Immature natural killer cell (primary cell): ENCODE results near the gene NSD1. TPM values are rescaled to one million over a fixed set of nuclear protein-coding genes. Genes with fewer than 3 reads are reported as not detected.

Experiments
- DNase-seq, 3 donors: peaks; one replicate each; pipeline ENCODE4 v3.0.0; 2022; ENCODE audit warnings: mixed read lengths in 1 of 3
- H3K27ac Mint-ChIP-seq, 6 donors: one replicate each; pipeline ENCODE4 v1.8.0; 2020; ENCODE audit warnings: mixed read lengths in 6 of 6, mild to moderate bottlenecking in 5 of 6, inconsistent platforms in 4 of 6, moderate library complexity in 3 of 6
- H3K27me3 Mint-ChIP-seq, 3 donors: one replicate each; pipeline ENCODE4 v1.8.0; 2020 to 2021; ENCODE audit warnings: low read depth in 3 of 3, mild to moderate bottlenecking in 3 of 3, mixed read lengths in 3 of 3, moderate library complexity in 3 of 3, inconsistent platforms in 1 of 3
- H3K36me3 Mint-ChIP-seq, 3 donors: one replicate each; pipeline ENCODE4 v1.8.0; 2020; ENCODE audit warnings: mixed read lengths in 3 of 3, inconsistent platforms in 2 of 3, mild to moderate bottlenecking in 2 of 3
- H3K4me1 Mint-ChIP-seq, 2 donors: one replicate each; pipeline ENCODE4 v1.8.0; 2020; ENCODE audit warnings: inconsistent platforms in 2 of 2, mild to moderate bottlenecking in 2 of 2, mixed read lengths in 2 of 2, moderate library complexity in 1 of 2
- H3K4me3 Mint-ChIP-seq, 5 donors: one replicate each; pipeline ENCODE4 v1.8.0; 2020; ENCODE audit warnings: mild to moderate bottlenecking in 5 of 5, mixed read lengths in 5 of 5, inconsistent platforms in 3 of 5, moderate library complexity in 3 of 5
- H3K9me3 Mint-ChIP-seq, 6 donors: one replicate each; pipeline ENCODE4 v1.8.0; 2020; ENCODE audit warnings: mild to moderate bottlenecking in 6 of 6, mixed read lengths in 6 of 6, inconsistent platforms in 4 of 6, moderate library complexity in 3 of 6
- polyA plus RNA-seq, 3 donors: library from polyadenylated mRNA; unstranded; fragments of 300-500 nt; fragmentation: Illumina TruSeq; gene quantifications; one replicate each; pipeline ENCODE4 v1.2.3, GENCODE V29; 2021

NSD1 gene
- polyA plus RNA-seq, 3 donors from 2014 or later, result 17.3 to 92.9 (median 19.7) TPM

DNA sequence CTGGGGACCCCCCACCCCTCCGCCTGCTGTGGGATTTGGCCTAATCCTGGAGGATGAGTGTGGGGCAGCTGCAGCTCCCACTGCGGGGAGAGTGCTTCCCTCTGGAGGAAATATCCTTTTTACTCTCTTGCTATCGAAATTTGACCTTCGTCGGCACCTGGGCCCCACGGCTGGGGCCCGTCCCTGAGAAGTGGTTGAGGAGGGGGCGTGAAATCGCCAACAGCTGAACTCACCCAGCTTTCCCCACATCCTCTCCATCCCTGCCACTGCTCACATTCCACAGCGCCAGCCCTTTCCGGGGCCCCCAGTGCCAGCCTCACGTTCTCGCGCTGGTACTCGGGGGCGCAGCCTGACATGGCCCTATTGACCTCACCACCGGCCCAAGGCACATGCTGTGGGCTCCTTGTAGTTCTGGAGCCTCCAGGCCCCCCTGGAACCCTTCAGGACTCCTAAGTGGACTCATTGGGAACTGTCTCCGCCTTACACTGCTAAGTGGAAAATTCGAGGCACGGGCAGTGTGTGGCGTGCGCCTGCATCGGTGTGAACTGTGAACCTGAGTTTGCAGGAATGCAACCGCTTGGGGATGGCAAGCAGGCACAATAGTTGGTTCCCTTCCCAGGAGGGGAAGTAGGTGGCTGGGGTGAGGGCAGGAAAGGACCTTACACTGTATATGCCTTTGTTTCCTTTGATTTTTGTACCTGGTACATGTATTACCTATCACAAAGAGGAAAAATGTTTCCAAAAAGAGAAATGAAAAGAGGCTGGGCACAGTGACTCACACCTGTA lies 27.7 kb upstream of the NSD1 start:
- Mint-ChIP-seq H3K27me3 (peaks cover 3 to 4% (median 3%) of the 10 kb centered on the region in 3 donors), H3K9me3 (no peaks in the 10 kb centered on the region), H3K4me1 (no peaks in the 10 kb centered on the region), H3K4me3 (no peak overlapping the region), H3K27ac (no peak overlapping the region), H3K36me3 (no peaks in the 10 kb centered on the region)
- no peak for DNase-seq

DNA sequence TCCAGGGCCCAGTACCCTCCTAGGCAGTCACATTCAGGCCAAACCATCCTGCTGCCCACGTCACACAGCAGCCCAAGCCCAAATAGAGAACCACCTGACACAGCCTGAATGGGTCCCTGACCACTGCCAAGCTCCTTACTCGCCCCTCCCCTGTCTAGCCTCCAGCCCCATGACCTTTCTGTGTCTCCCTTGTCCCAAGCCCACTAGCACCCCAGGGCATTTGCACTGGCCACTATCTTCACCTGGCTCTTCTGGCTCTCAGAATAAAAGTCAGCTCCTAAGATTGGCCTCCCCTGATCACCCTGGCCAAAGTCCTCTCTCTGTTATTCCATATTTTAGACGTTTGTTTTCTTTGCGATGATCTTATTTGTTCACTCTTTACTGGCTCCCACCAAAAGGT lies 26.4 kb upstream of the NSD1 start:
- no peak overlapping the region for H3K27ac Mint-ChIP-seq
- no peak for DNase-seq
- no peak overlapping the region for H3K4me3 Mint-ChIP-seq
- no peaks in the 10 kb centered on the region for H3K9me3 Mint-ChIP-seq
- no peaks in the 10 kb centered on the region for H3K4me1 Mint-ChIP-seq
- H3K27me3 Mint-ChIP-seq, result peaks cover 2 to 4% (median 3%) of the 10 kb centered on the region in 3 donors
- H3K36me3 Mint-ChIP-seq, result no peaks in the 10 kb centered on the region

DNA sequence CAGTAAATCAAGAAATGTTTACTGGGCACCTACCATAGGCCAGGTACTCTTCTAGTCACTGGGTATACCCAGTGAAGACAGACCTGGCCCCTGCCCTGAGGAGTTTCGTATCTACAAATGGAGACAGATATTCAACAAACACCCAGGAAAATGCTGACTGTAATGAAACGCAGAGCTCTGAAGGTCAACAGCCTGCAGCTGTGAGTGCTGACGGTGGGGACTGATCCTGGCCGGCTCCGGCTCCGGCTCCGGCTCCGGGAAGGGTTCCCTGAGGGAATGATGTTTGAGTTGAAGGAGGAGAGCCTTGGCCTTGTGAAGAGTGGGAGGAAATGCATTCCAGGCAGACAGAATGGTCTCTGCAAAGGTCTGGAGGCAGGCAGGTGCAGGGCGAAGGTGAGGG lies 23.8 kb upstream of the NSD1 start:
- H3K4me1 Mint-ChIP-seq, result peaks cover 4 to 6% of the 10 kb centered on the region in 2 donors
- peaks cover 0 to 3% (median 2%) of the 10 kb centered on the region in 3 donors for H3K27me3 Mint-ChIP-seq
- no peak overlapping the region for H3K4me3 Mint-ChIP-seq
- DNase-seq, result no peak
- no peaks in the 10 kb centered on the region for H3K9me3 Mint-ChIP-seq
- no peaks in the 10 kb centered on the region for H3K36me3 Mint-ChIP-seq
- H3K27ac Mint-ChIP-seq, result peak overlapping the region in 1 of 6 donors; percentile 33

GRCh38 chr5:177111720-177112394 lies 21.7 kb upstream of the NSD1 start:
- Mint-ChIP-seq H3K36me3 (no peaks in the 10 kb centered on the region), H3K4me3 (no peak overlapping the region), H3K27me3 (peaks cover 2 to 7% (median 3%) of the 10 kb centered on the region in 3 donors), H3K9me3 (no peaks in the 10 kb centered on the region), H3K27ac (no peak overlapping the region), H3K4me1 (peaks cover 13 to 16% of the 10 kb centered on the region in 2 donors)
- DNase-seq, result peak; percentile 44 to 50 (median 49)

GRCh38 chr5:177112589-177113220 lies 20.9 kb upstream of the NSD1 start:
- Mint-ChIP-seq H3K4me3 (no peak overlapping the region), H3K9me3 (no peaks in the 10 kb centered on the region), H3K36me3 (no peaks in the 10 kb centered on the region), H3K27ac (peak overlapping the region in 1 of 6 donors; percentile 49), H3K4me1 (peaks cover 18 to 20% of the 10 kb centered on the region in 2 donors), H3K27me3 (peaks cover 3 to 6% (median 5%) of the 10 kb centered on the region in 3 donors)
- no peak for DNase-seq

DNA sequence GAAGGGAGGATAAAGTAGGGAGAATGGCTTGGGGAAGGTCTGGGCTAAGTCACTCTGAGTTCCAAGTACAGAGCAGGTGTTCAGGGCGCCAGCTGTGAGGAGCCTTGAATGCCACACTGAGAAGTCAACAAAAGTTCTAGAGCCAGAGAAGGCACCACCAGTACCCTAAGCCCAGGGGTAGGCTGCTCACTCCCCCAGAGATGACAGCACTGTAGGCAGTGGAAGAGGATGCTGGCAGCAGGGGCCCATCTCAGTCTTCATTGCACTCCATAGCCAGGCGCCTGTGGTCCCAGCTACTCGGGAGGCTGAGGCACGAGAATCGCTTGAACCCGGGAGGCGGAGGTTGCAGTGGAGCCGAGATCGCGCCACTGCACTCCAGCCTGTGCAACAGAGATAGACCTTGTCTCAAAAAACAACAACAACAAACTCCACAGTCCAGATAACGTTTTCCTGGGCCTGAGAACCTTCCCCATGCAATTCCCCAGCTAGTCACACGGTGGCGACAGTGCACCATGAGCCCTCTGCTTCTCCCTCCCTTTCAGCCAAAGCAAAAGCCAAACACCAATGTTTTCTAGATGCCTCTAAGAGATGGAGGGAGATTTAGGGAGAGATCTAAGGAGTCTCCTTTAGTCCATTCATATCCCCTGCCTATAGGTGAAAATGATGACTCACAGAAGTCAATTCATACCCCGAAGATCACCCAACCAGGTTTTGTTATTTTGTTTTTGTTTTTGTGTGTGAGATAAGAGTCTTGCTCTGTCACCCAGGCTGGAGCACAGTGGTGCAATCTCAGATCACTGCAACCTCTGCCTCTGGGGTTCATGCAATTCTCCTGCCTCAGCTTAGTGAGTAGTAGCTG lies 19.8 kb upstream of the NSD1 start:
- Mint-ChIP-seq H3K4me3 (peak overlapping the region in 3 of 5 donors; percentile 10 to 64 (median 29)), H3K27ac (peak overlapping the region in 1 of 6 donors; percentile 20), H3K27me3 (peaks cover 3 to 6% (median 5%) of the 10 kb centered on the region in 3 donors)

GRCh38 chr5:177116631-177117373 lies 16.8 kb upstream of the NSD1 start:
- H3K27me3 Mint-ChIP-seq, result peaks cover 2 to 6% (median 5%) of the 10 kb centered on the region in 3 donors
- peaks cover 20% of the 10 kb centered on the region in 2 donors for H3K4me1 Mint-ChIP-seq
- peak; percentile 80 to 83 (median 82) for DNase-seq
- no peaks in the 10 kb centered on the region for H3K36me3 Mint-ChIP-seq
- peak overlapping the region; percentile 52 to 95 (median 74) for H3K27ac Mint-ChIP-seq
- H3K4me3 Mint-ChIP-seq, result peak overlapping the region; percentile 52 to 86 (median 77)
- H3K9me3 Mint-ChIP-seq, result no peaks in the 10 kb centered on the region

More for the DNA sequence above, 19.8 kb upstream of the NSD1 start:
- DNase-seq, result peak; percentile 70 to 77 (median 73)
- peaks cover 20% of the 10 kb centered on the region in 2 donors for H3K4me1 Mint-ChIP-seq
- no peaks in the 10 kb centered on the region for H3K36me3 Mint-ChIP-seq
- H3K9me3 Mint-ChIP-seq, result no peaks in the 10 kb centered on the region

GRCh38 chr5:177117441-177118045 lies 16.0 kb upstream of the NSD1 start:
- Mint-ChIP-seq H3K27ac (no peak overlapping the region), H3K4me1 (peaks cover 20% of the 10 kb centered on the region in 2 donors), H3K9me3 (no peaks in the 10 kb centered on the region), H3K36me3 (no peaks in the 10 kb centered on the region), H3K4me3 (peak overlapping the region in 1 of 5 donors; percentile 78), H3K27me3 (peaks cover 2 to 6% (median 5%) of the 10 kb centered on the region in 3 donors)
- DNase-seq, result no peak

DNA sequence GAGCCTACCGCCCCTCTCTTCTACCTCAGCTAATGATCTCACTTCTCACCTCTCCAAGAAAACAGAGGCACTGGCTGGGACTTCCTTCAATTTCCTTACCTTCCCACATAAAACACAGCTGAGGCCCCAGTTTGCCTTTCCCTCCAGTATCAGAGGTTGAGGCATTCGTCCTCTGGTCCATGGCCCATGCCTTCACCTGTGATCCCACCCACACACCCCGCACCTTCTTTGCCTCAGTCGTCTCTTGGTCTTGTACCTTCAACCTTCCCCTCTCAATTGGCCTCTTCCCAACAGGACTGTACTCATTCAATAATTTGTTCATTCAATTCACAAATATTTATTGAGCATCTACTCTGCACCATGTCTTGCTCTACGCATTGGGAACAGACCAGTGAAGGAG lies 11.0 kb upstream of the NSD1 start:
- H3K4me3 Mint-ChIP-seq, result no peak overlapping the region
- H3K27ac Mint-ChIP-seq, result peak overlapping the region in 1 of 6 donors; percentile 1
- peaks cover 0 to 2% of the 10 kb centered on the region in 2 donors for H3K4me1 Mint-ChIP-seq

GRCh38 chr5:177123789-177124485 lies 9.6 kb upstream of the NSD1 start:
- no peak for DNase-seq
- Mint-ChIP-seq H3K36me3 (no peaks in the 10 kb centered on the region), H3K27me3 (no peaks in the 10 kb centered on the region), H3K4me3 (no peak overlapping the region), H3K27ac (no peak overlapping the region), H3K9me3 (no peaks in the 10 kb centered on the region), H3K4me1 (no peaks in the 10 kb centered on the region)

More for the DNA sequence above, 11.0 kb upstream of the NSD1 start:
- no peak for DNase-seq
- no peaks in the 10 kb centered on the region for H3K9me3 Mint-ChIP-seq
- no peaks in the 10 kb centered on the region for H3K27me3 Mint-ChIP-seq
- no peaks in the 10 kb centered on the region for H3K36me3 Mint-ChIP-seq

- Mint-ChIP-seq H3K4me3 (no peak overlapping the region), H3K27ac (peak overlapping the region in 1 of 6 donors; percentile 40)
- no peak for DNase-seq
These were observed 9.0 kb upstream of the NSD1 start for GRCh38 chr5:177124486-177124991.

DNA sequence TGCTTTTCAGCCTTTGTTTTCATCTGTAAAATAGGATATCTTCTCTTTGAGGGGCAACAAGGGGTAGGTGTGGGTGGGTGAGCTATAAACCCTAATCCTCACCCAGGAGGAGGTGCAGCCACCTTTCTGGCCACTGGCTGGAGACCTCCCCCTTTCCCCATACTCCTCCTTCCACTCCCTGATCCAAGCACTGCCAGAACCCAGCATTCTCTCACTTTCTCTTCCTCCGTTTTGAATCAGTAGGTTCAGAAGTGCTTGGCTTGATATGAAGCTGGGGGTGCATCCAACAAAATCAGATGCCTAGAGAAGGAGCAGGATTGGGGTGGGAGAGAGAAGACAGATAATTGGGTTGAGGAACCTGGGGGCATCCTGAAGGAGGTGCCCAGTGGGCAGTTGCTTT lies 6.8 kb upstream of the NSD1 start:
- no peak overlapping the region for H3K27ac Mint-ChIP-seq
- H3K4me3 Mint-ChIP-seq, result no peak overlapping the region
- peaks cover 0 to 5% (median 2%) of the 10 kb centered on the region in 3 donors for H3K27me3 Mint-ChIP-seq
- no peaks in the 10 kb centered on the region for H3K9me3 Mint-ChIP-seq
- no peak for DNase-seq
- no peaks in the 10 kb centered on the region for H3K4me1 Mint-ChIP-seq
- no peaks in the 10 kb centered on the region for H3K36me3 Mint-ChIP-seq

More at GRCh38 chr5:177124486-177124991, 9.0 kb upstream of the NSD1 start:
- Mint-ChIP-seq H3K4me1 (no peaks in the 10 kb centered on the region), H3K36me3 (no peaks in the 10 kb centered on the region), H3K9me3 (no peaks in the 10 kb centered on the region), H3K27me3 (no peaks in the 10 kb centered on the region)
